H1 (cell line): Measurements from ENCODE around the gene UBE2V1. TPM values are rescaled to one million over a fixed set of nuclear protein-coding genes. Genes with fewer than 3 reads are reported as not detected.
A peak's percentile ranks its signal among the peaks of the same experiment; 100 is the strongest.

Experiments
- CTCF ChIA-PET: fragments of 300-600 bp; sonication (Branson Sonifier 250); formaldehyde crosslinking; loops from one replicate; lab custom pipeline; 2021; ENCODE audit not compliant: partially characterized antibody; lab: Charles Lee
- POLR2A ChIA-PET: fragments of 300-600 bp; sonication (Branson Sonifier 250); formaldehyde crosslinking; loops from one replicate; lab custom pipeline; 2021; ENCODE audit warnings: inconsistent platforms; ENCODE audit not compliant: partially characterized antibody; lab: Charles Lee
- DNase-seq, 2 experiments: peaks; one replicate each; pipeline versions ENCODE4 v3.0.0 to v3.0.0-alpha.2; 2010 to 2022; ENCODE audit warnings: low spot score in 2 of 2, low read depth in 1 of 2, mixed read lengths in 1 of 2
- FAIRE-seq: peaks from 2 replicates; lab custom pipeline; 2011; peaks lifted over from hg19 to GRCh38; lab: Jason Lieb, UNC
- H2AFZ ChIP-seq: 2 replicates; pipeline ENCODE4 v1.8.1; 2012; ENCODE audit warnings: low read length, inconsistent platforms
- H2AK5ac ChIP-seq: 2 replicates; pipeline ENCODE4 v1.6.1; 2013; ENCODE audit warnings: low read depth, low read length
- H2BK120ac ChIP-seq: replicated peaks from 2 replicates; pipeline ENCODE3; 2013; ENCODE audit warnings: low read depth, low read length, inconsistent platforms
- H2BK12ac ChIP-seq: 2 replicates; pipeline ENCODE4 v1.6.1; 2013; ENCODE audit warnings: low read depth, low read length
- H2BK15ac ChIP-seq: 2 replicates; pipeline ENCODE4 v1.6.1; 2013; ENCODE audit warnings: low read length
- H2BK20ac ChIP-seq: 2 replicates; pipeline ENCODE4 v1.6.1; 2013; ENCODE audit warnings: low read length
- H2BK5ac ChIP-seq: 2 replicates; pipeline ENCODE4 v1.6.1; 2013; ENCODE audit warnings: low read depth, low read length
- H3K14ac ChIP-seq: 2 replicates; pipeline ENCODE4 v1.6.1; 2013; ENCODE audit warnings: inconsistent platforms; ENCODE audit not compliant: insufficient read length
- H3K18ac ChIP-seq: 2 replicates; pipeline ENCODE4 v1.6.1; 2013; ENCODE audit warnings: low read length; ENCODE audit errors: extremely low read depth
- H3K23ac ChIP-seq: 2 replicates; pipeline ENCODE4 v1.6.1; 2013; ENCODE audit warnings: inconsistent platforms; ENCODE audit not compliant: insufficient read length
- H3K23me2 ChIP-seq: 2 replicates; pipeline ENCODE4 v1.6.1; 2013; ENCODE audit warnings: low read depth, low read length
- H3K27ac ChIP-seq: 2 replicates; pipeline ENCODE4 v1.6.1; 2011; ENCODE audit warnings: low read depth, low read length, inconsistent platforms
- H3K27me3 ChIP-seq, 4 experiments: replicated peaks in 1 of 4; 1 replicate in 1 of 4; 2 replicates in 3 of 4; pipeline versions ENCODE4 v1.6.1 to v1.8.1; 2011 to 2013; ENCODE audit warnings: low read length in 3 of 4, mild to moderate bottlenecking in 3 of 4, inconsistent platforms in 2 of 4, mixed read lengths in 2 of 4, moderate library complexity in 1 of 4; ENCODE audit not compliant: control insufficient read depth in 3 of 4, insufficient read depth in 3 of 4; ENCODE audit errors: extremely low read depth in 1 of 4
- H3K36me3 ChIP-seq, 4 experiments: 2 replicates each; pipeline versions ENCODE4 v1.6.1 to v1.8.1; 2011 to 2013; ENCODE audit warnings: mild to moderate bottlenecking in 4 of 4, low read length in 3 of 4, moderate library complexity in 2 of 4, control low read depth in 1 of 4, inconsistent platforms in 1 of 4; ENCODE audit not compliant: insufficient read depth in 4 of 4, control insufficient read depth in 2 of 4
- H3K4ac ChIP-seq: replicated peaks from 2 replicates; pipeline ENCODE3; 2013; ENCODE audit warnings: low read length, low read depth, mixed read lengths, inconsistent platforms; ENCODE audit not compliant: insufficient read length
- H3K4me1 ChIP-seq, 4 experiments: replicated peaks in 1 of 4; 1 replicate in 1 of 4; 2 replicates in 3 of 4; pipeline versions ENCODE4 v1.6.1 to v1.8.1; 2011 to 2013; ENCODE audit warnings: low read length in 3 of 4, inconsistent platforms in 2 of 4, mixed read lengths in 1 of 4; ENCODE audit not compliant: insufficient read depth in 4 of 4, control insufficient read depth in 3 of 4
- H3K4me2 ChIP-seq, 2 experiments: 2 replicates each; pipeline versions ENCODE4 v1.6.1 to v1.8.1; 2011 to 2013; ENCODE audit warnings: low read depth in 2 of 2, low read length in 2 of 2, control low read depth in 1 of 2, inconsistent platforms in 1 of 2, mild to moderate bottlenecking in 1 of 2; ENCODE audit not compliant: insufficient read depth in 1 of 2
- H3K4me3 ChIP-seq, 4 experiments: fragments of 200-600, 300-600 bp in 1 of 4; sonication (generic), shearing (Covaris generic), sonication (Bioruptor Twin) in 1 of 4; 2 replicates each; pipeline versions ENCODE4 v1.5.1 to v1.8.1; 2011 to 2016; ENCODE audit warnings: low read length in 4 of 4, low read depth in 3 of 4, control low read depth in 2 of 4, inconsistent platforms in 2 of 4, mild to moderate bottlenecking in 2 of 4, mixed read lengths in 1 of 4, moderate library complexity in 1 of 4; ENCODE audit not compliant: insufficient read depth in 2 of 4; ENCODE audit errors: extremely low read depth in 1 of 4
- H3K56ac ChIP-seq: replicated peaks from 2 replicates; pipeline ENCODE3; 2013; ENCODE audit warnings: low read depth, mild to moderate bottlenecking, mixed read lengths, low read length, inconsistent platforms; ENCODE audit not compliant: insufficient read length
- H3K79me1 ChIP-seq: 2 replicates; pipeline ENCODE4 v1.6.1; 2013; ENCODE audit warnings: low read depth, low read length, control low read depth
- H3K79me2 ChIP-seq, 2 experiments: 2 replicates each; pipeline versions ENCODE4 v1.6.1 to v1.8.1; 2012 to 2013; ENCODE audit warnings: low read length in 2 of 2, mild to moderate bottlenecking in 2 of 2, inconsistent platforms in 1 of 2; ENCODE audit not compliant: insufficient read depth in 2 of 2, control insufficient read depth in 1 of 2
- H3K9ac ChIP-seq, 4 experiments: replicated peaks in 1 of 4; 1 replicate in 1 of 4; 2 replicates in 3 of 4; pipeline versions ENCODE4 v1.6.1 to v1.8.1; 2011 to 2013; ENCODE audit warnings: low read depth in 3 of 4, low read length in 3 of 4, control low read depth in 2 of 4, mild to moderate bottlenecking in 2 of 4, moderate library complexity in 2 of 4, inconsistent platforms in 1 of 4; ENCODE audit errors: extremely low read depth in 1 of 4
- H3K9me3 ChIP-seq, 2 experiments: 2 replicates each; pipeline versions ENCODE4 v1.6.1 to v1.8.1; 2012 to 2013; ENCODE audit warnings: mild to moderate bottlenecking in 2 of 2, moderate library complexity in 2 of 2, control low read depth in 1 of 2, inconsistent platforms in 1 of 2, low read depth in 1 of 2, low read length in 1 of 2, mixed read lengths in 1 of 2; ENCODE audit not compliant: insufficient read depth in 2 of 2
- H4K20me1 ChIP-seq, 2 experiments: replicated peaks in 1 of 2; 2 replicates each; pipeline versions ENCODE3 to v1.8.1; 2011 to 2013; ENCODE audit warnings: inconsistent platforms in 2 of 2, low read length in 2 of 2, mild to moderate bottlenecking in 1 of 2; ENCODE audit not compliant: insufficient read depth in 2 of 2, control insufficient read depth in 1 of 2
- H4K5ac ChIP-seq: 2 replicates; pipeline ENCODE4 v1.6.1; 2013; ENCODE audit warnings: low read length, low read depth, mixed read lengths, inconsistent platforms; ENCODE audit not compliant: insufficient read length
- H4K8ac ChIP-seq: 2 replicates; pipeline ENCODE4 v1.8.0; 2013; ENCODE audit warnings: mild to moderate bottlenecking, moderate library complexity, low read length, inconsistent platforms; ENCODE audit not compliant: insufficient read depth; ENCODE audit errors: extremely low read depth
- H4K91ac ChIP-seq: replicated peaks from 2 replicates; pipeline ENCODE3; 2013; ENCODE audit warnings: low read length, mixed read lengths, inconsistent platforms; ENCODE audit not compliant: insufficient read length
- MAX ChIP-seq: IDR thresholded peaks from 2 replicates; pipeline ENCODE4 v1.6.1; 2012; ENCODE audit warnings: inconsistent platforms
- SIN3A ChIP-seq, 2 experiments: IDR thresholded peaks in 1 of 2; conservative IDR thresholded peaks in 1 of 2; 2 replicates each; pipeline ENCODE4 v1.6.1; 2011 to 2012; ENCODE audit warnings: low read length in 2 of 2, improper control_type of control experiment in 1 of 2, low read depth in 1 of 2, mild to moderate bottlenecking in 1 of 2
- USF2 ChIP-seq: IDR thresholded peaks from 2 replicates; pipeline ENCODE4 v1.6.1; 2011; ENCODE audit warnings: low read length, improper control_type of control experiment
- WGBS, 2 experiments: shearing (Covaris generic) in 1 of 2; methylation state at CpG; one replicate each; pipeline versions ENCODE4 v1.1.6 to v1.1.7; 2013 to 2015; ENCODE audit warnings: low lambda C conversion rate in 2 of 2, mixed read lengths in 2 of 2, inconsistent platforms in 1 of 2, low coverage in 1 of 2, missing lambda C conversion rate in 1 of 2; ENCODE audit not compliant: insufficient replicate concordance in 2 of 2, insufficient coverage in 1 of 2, insufficient read length in 1 of 2; ENCODE audit errors: extremely low coverage in 1 of 2, missing lambda C conversion rate in 1 of 2; 5-methylcytosine and 5-hydroxymethylcytosine counted together
- polyA plus RNA-seq, 7 experiments: library from polyadenylated mRNA; depleted of rRNA in 3 of 7; stranded (reverse) in 5 of 7; unstranded in 2 of 7; fragments of >200 nt in 5 of 7; fragments of 200-250 nt in 2 of 7; gene quantifications; 1 replicate in 5 of 7; 2 replicates in 1 of 7; 4 replicates in 1 of 7; pipeline versions ENCODE4 v1.2.1 to v1.2.3, GENCODE V29; 2011 to 2013; ENCODE audit warnings: missing spikeins in 2 of 7, mixed read lengths in 2 of 7
- total RNA-seq: library from RNA; stranded (reverse); fragmentation: NEBNext Ultra II Directional; extraction: Animal tissue kit (Norgen Biotek cat#: 25700); gene quantifications from 2 replicates; pipeline ENCODE4 v1.2.1, GENCODE V29; 2021

The UBE2V1 gene
- total and polyA plus RNA-seq, 2 of the 8 experiments (the other 6 are each of a cell fraction or from before 2014, with no cell fraction given) = 141 to 184 TPM

GRCh38 chr20:50115041-50115512, 2.1 kb upstream of the UBE2V1 start:
- Histone ChIP-seq H3K56ac (no peak overlapping the region), H3K4me2 (peak overlapping the region; percentile 77 to 97), H3K9me3 (no peaks in the 10 kb centered on the region), H3K14ac (no peak overlapping the region), H2BK5ac (no peak overlapping the region), H2AFZ (0 out of 2 replicates have a peak overlapping the region, but pooled peaks have one; percentile 80), H3K4me3 (peak overlapping the region; percentile 69 to 84 (median 78)), H3K79me1 (peaks cover 5% of the 10 kb centered on the region), H3K4me1 (peaks cover 2 to 16% (median 7%) of the 10 kb centered on the region in 4 experiments; a peak in 6 of 7 replicates), H4K5ac (no peak overlapping the region), H2AK5ac (no peak overlapping the region), H3K4ac (peak overlapping the region; percentile 25), H3K36me3 (0 out of 8 replicates have a peak, but pooled peaks cover 0 to 3% (median 0%) of the 10 kb centered on the region in 4 experiments), H4K20me1 (peaks cover 0 to 7% of the 10 kb centered on the region in 2 experiments), H2BK20ac (no peak overlapping the region), H3K23ac (no peak overlapping the region), H4K91ac (no peak overlapping the region), H2BK15ac (peak overlapping the region; percentile 81; the same call in 1 of the 2 replicates), H3K23me2 (peaks cover 10% of the 10 kb centered on the region), H3K9ac (peak overlapping the region; percentile 42 to 82 (median 54)), H2BK120ac (no peak overlapping the region), H4K8ac (no peak overlapping the region), H3K27ac (no peak overlapping the region), H3K27me3 (no peaks in the 10 kb centered on the region), H3K79me2 (peaks cover 21 to 38% of the 10 kb centered on the region in 2 experiments), H3K18ac (no peak overlapping the region), H2BK12ac (no peak overlapping the region)
- FAIRE-seq (no peak), DNase-seq (no peak)
- ChIA-PET POLR2A (interaction anchor here (0.6 to 8.7 kb wide), 10 partner anchors 10 to 563 kb away, joined by 3 to 87 read pairs (median 4); partner anchors contain the start of gene PEDS1), CTCF (interaction anchor here (0.6 to 13.0 kb wide), 14 partner anchors 9 to 473 kb away, joined by 3 to 208 read pairs (median 4); partner anchors contain the start of gene PEDS1)
- WGBS, 2 experiments = 72% methylated on average over 6 of the region's 6 CpGs; no CpG with 5 or more reads in 1 of the 2 experiments
- TF ChIP-seq MAX (no peak), SIN3A (conservative IDR thresholded peaks at IDR 0.05 in 1 of 2, IDR thresholded peaks at IDR 0.05 in 1 of 2; ENCODE audit: low read depth in 1 of 2, low read length in 2 of 2) (0 out of 4 replicates have a peak, but pooled peaks of 1 of the 2 experiments have one; percentile 9), USF2 (0 out of 2 replicates have a peak, but pooled peaks have one; percentile 7)
